SU-DHL-6 (cell line): ENCODE results near the gene ZNF317.

Experiments
- H2AFZ ChIP-seq: fragments of 200-600 bp; sonication (generic); 2 replicates; pipeline ENCODE4 v1.6.1; 2014; ENCODE audit warnings: low read depth, mild to moderate bottlenecking, moderate library complexity, mixed read lengths, antibody characterized with exemption, low read length; ENCODE audit not compliant: severe bottlenecking
- H3F3A ChIP-seq: fragments of 200-600 bp; shearing (Covaris generic); 2 replicates; pipeline ENCODE4 v1.6.0; 2016; ENCODE audit warnings: antibody characterized with exemption, mild to moderate bottlenecking; ENCODE audit not compliant: insufficient read depth
- H3K27ac ChIP-seq: fragments of 200-600 bp; sonication (generic); 2 replicates; pipeline ENCODE4 v1.5.1; 2016; ENCODE audit warnings: low read depth, mild to moderate bottlenecking, low read length, moderate library complexity, mixed read lengths
- H3K27me3 ChIP-seq: fragments of 200-600 bp; sonication (generic), shearing (Covaris generic); 2 replicates; pipeline ENCODE4 v1.6.0; 2014; ENCODE audit warnings: mild to moderate bottlenecking, low read length
- H3K36me3 ChIP-seq: fragments of 200-600 bp; sonication (generic); 2 replicates; pipeline ENCODE4 v1.6.1; 2014; ENCODE audit warnings: mild to moderate bottlenecking, low read length, mixed read lengths
- H3K4me2 ChIP-seq: fragments of 300-600, 200-600 bp; shearing (Covaris generic), sonication (generic); 2 replicates; pipeline ENCODE4 v1.6.0; 2014; ENCODE audit warnings: low read length, low read depth, mild to moderate bottlenecking; ENCODE audit not compliant: poor library complexity, severe bottlenecking
- H3K4me3 ChIP-seq: fragments of 200-600 bp; sonication (generic); 2 replicates; pipeline ENCODE4 v1.5.1; 2014; ENCODE audit warnings: antibody characterized with exemption, low read length, mild to moderate bottlenecking, mixed read lengths; ENCODE audit not compliant: insufficient read depth, poor library complexity, severe bottlenecking
- H3K79me2 ChIP-seq: fragments of 200-600 bp; sonication (generic); 2 replicates; pipeline ENCODE4 v1.6.1; 2014; ENCODE audit warnings: mild to moderate bottlenecking, low read length, moderate library complexity; ENCODE audit not compliant: insufficient read depth
- H3K9ac ChIP-seq: fragments of 200-600 bp; sonication (generic); 2 replicates; pipeline ENCODE4 v1.7.0; 2014; ENCODE audit warnings: mild to moderate bottlenecking, low read length
- H3K9me2 ChIP-seq: fragments of 200-600 bp; sonication (generic); replicated peaks from 2 replicates; pipeline ENCODE4 v1.6.1; 2014; ENCODE audit warnings: low read length; ENCODE audit not compliant: insufficient read depth
- H3K9me3 ChIP-seq: fragments of 200-600 bp; sonication (generic); 2 replicates; pipeline ENCODE4 v1.6.1; 2014; ENCODE audit warnings: low read length, mixed read lengths; ENCODE audit not compliant: insufficient read depth
- H4K20me1 ChIP-seq: fragments of 200-600 bp; sonication (generic); 2 replicates; pipeline ENCODE4 v1.6.1; 2014; ENCODE audit warnings: low read depth, mild to moderate bottlenecking, antibody characterized with exemption, low read length, moderate library complexity, mixed read lengths
- CTCF ChIP-seq: fragments of 200-600 bp; sonication (generic); IDR thresholded peaks from one replicate; pipeline ENCODE4 v1.5.1; 2017; ENCODE audit warnings: antibody characterized with exemption, mild to moderate bottlenecking, low read length, moderate library complexity; ENCODE audit not compliant: insufficient read depth, poor library complexity, severe bottlenecking
- EZH2phosphoT487 ChIP-seq: fragments of 200-600 bp; sonication (generic), shearing (Covaris generic); conservative IDR thresholded peaks from 2 replicates; pipeline ENCODE4 v1.6.1; 2018; ENCODE audit warnings: mild to moderate bottlenecking, antibody characterized with exemption, low read length, moderate library complexity, mixed read lengths

ZNF317 gene

DNA sequence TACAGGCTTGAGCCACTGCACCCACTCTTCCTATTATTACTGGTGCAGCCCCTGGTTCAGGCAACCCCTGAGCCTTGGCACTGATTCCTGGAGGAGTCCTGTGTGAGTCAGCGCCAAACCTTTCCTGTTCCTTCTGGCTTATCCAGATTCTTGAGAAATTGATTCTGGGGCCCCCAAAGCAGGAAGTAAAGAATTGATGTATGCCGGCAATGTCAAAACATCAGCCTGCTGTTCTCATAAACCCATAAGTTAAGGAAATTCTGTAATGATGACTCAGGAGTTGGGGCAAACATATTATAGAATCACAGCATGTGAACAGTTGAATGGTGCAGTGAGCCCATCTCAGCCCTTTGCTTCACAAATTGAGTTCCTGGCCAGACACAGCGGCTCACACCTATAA, 12.0 kb upstream of the ZNF317 start:
- H3K27ac ChIP-seq = no peak overlapping the region
- no peaks in the 10 kb centered on the region for H3F3A ChIP-seq
- no peaks in the 10 kb centered on the region for H3K27me3 ChIP-seq
- H3K9me3 ChIP-seq = no peaks in the 10 kb centered on the region
- H4K20me1 ChIP-seq = no peaks in the 10 kb centered on the region
- no peak overlapping the region for H3K9ac ChIP-seq
- no peak overlapping the region for H2AFZ ChIP-seq
- no peaks in the 10 kb centered on the region for H3K36me3 ChIP-seq
- TF ChIP-seq CTCF = no peak
- TF ChIP-seq EZH2phosphoT487 = no peak
- no peak overlapping the region for H3K4me3 ChIP-seq
- H3K4me2 ChIP-seq = no peak overlapping the region
- H3K79me2 ChIP-seq = no peaks in the 10 kb centered on the region
- no peaks in the 10 kb centered on the region for H3K9me2 ChIP-seq

DNA sequence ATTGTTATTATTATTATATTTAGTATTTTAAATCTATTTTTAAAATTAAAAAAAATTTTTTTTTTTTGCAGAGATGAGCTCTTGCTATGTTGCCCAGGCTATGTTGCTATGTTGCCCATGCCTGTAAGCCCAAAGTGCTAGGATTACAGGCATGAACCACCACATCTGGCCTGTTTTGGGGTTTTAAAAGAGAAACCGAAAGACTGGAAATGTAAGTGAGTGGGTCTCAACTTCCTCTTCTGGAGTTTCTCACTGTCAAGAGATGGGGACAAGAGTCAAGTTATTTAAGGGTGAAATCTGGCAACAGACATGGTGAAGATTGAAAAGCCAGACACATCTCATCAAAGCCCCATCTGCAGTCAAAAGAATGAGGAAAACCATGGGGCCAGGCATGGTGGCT, 9.2 kb upstream of the ZNF317 start:
- H3K27ac ChIP-seq = no peak overlapping the region
- no peaks in the 10 kb centered on the region for H3K36me3 ChIP-seq
- H3K4me2 ChIP-seq = no peak overlapping the region

GRCh38 chr19:9132422-9132821, 7.8 kb upstream of the ZNF317 start:
- no peak for TF ChIP-seq EZH2phosphoT487
- no peak for TF ChIP-seq CTCF
- no peaks in the 10 kb centered on the region for H4K20me1 ChIP-seq
- H3K9me2 ChIP-seq = no peaks in the 10 kb centered on the region
- H3K9me3 ChIP-seq = no peaks in the 10 kb centered on the region
- no peaks in the 10 kb centered on the region for H3K27me3 ChIP-seq
- no peak overlapping the region for H3K9ac ChIP-seq
- no peaks in the 10 kb centered on the region for H3F3A ChIP-seq
- H3K36me3 ChIP-seq = no peaks in the 10 kb centered on the region
- H2AFZ ChIP-seq = no peak overlapping the region
- no peaks in the 10 kb centered on the region for H3K79me2 ChIP-seq
- no peak overlapping the region for H3K4me2 ChIP-seq
- H3K4me3 ChIP-seq = no peak overlapping the region
- H3K27ac ChIP-seq = no peak overlapping the region

More for the DNA sequence above, 9.2 kb upstream of the ZNF317 start:
- H3K9me3 ChIP-seq = no peaks in the 10 kb centered on the region
- H3F3A ChIP-seq = no peaks in the 10 kb centered on the region
- no peaks in the 10 kb centered on the region for H3K27me3 ChIP-seq
- no peaks in the 10 kb centered on the region for H3K79me2 ChIP-seq
- H3K4me3 ChIP-seq = no peak overlapping the region
- TF ChIP-seq CTCF (no peak), EZH2phosphoT487 (no peak)
- H2AFZ ChIP-seq = no peak overlapping the region
- H4K20me1 ChIP-seq = no peaks in the 10 kb centered on the region
- H3K9me2 ChIP-seq = no peaks in the 10 kb centered on the region
- no peak overlapping the region for H3K9ac ChIP-seq
